ENCODE measurements around the gene KLHL35. TPM values are rescaled to one million over a fixed set of nuclear protein-coding genes. Genes with fewer than 3 reads are reported as not detected.

KLHL35 gene
- total RNA-seq, 6 donors from 2014 or later: 3.5 to 7.3 (median 4.3) TPM

- H3K27me3 ChIP-seq: no peaks in the 10 kb centered on the region
- ATAC-seq (ENCODE audit: low FRiP score in 2 of 2) (no peak), DNase-seq (peak in 1 of 2 donors; percentile 77)
- H3K36me3 ChIP-seq: no peaks in the 10 kb centered on the region
- 85 to 87% methylated on average over 7 of the region's 7 CpGs for WGBS, 2 donors
- no peak overlapping the region for H3K4me3 ChIP-seq
- H3K9me3 ChIP-seq: no peaks in the 10 kb centered on the region
- no peak for TF ChIP-seq POLR2AphosphoS5 (IDR thresholded peaks at IDR 0.05)
- no peak for TF ChIP-seq POLR2A (IDR thresholded peaks at IDR 0.05)
- TF ChIP-seq CTCF (IDR thresholded peaks at IDR 0.05): no peak
- no peak for TF ChIP-seq EP300 (IDR thresholded peaks at IDR 0.05)
- peaks cover 6 to 14% (median 12%) of the 10 kb centered on the region in 4 donors for H3K4me1 ChIP-seq
- no peak overlapping the region for H3K27ac ChIP-seq
Measured at GRCh38 chr11:75389925-75390324, 43.1 kb downstream of the KLHL35 start.

GRCh38 chr11:75389276-75389605, 43.8 kb downstream of the KLHL35 start:
- ATAC-seq (ENCODE audit: low FRiP score in 2 of 2) (no peak), DNase-seq (no peak)
- TF ChIP-seq POLR2AphosphoS5 (IDR thresholded peaks at IDR 0.05) (no peak), POLR2A (IDR thresholded peaks at IDR 0.05) (no peak), CTCF (IDR thresholded peaks at IDR 0.05) (no peak), EP300 (IDR thresholded peaks at IDR 0.05) (no peak)
- H3K36me3 ChIP-seq: no peaks in the 10 kb centered on the region
- H3K4me3 ChIP-seq: no peak overlapping the region
- no peaks in the 10 kb centered on the region for H3K27me3 ChIP-seq
- H3K27ac ChIP-seq: no peak overlapping the region
- 70 to 75% methylated on average over 11 of the region's 11 CpGs for WGBS, 2 donors
- H3K4me1 ChIP-seq: peaks cover 7 to 19% (median 15%) of the 10 kb centered on the region in 4 donors
- H3K9me3 ChIP-seq: no peaks in the 10 kb centered on the region

- no peaks in the 10 kb centered on the region for H3K27me3 ChIP-seq
- ATAC-seq (ENCODE audit: low FRiP score in 2 of 2): peak; percentile 77 to 89
- peak in 1 of 2 donors; percentile 72 for DNase-seq
- H3K4me3 ChIP-seq: no peak overlapping the region
- TF ChIP-seq POLR2AphosphoS5 (IDR thresholded peaks at IDR 0.05): no peak
- peak; percentile 65 to 80 (median 77) for TF ChIP-seq CTCF (IDR thresholded peaks at IDR 0.05)
- TF ChIP-seq EP300 (IDR thresholded peaks at IDR 0.05): no peak
- no peak for TF ChIP-seq POLR2A (IDR thresholded peaks at IDR 0.05)
- 28% methylated on average over 9 of the region's 9 CpGs for WGBS, 2 donors
- H3K4me1 ChIP-seq: peaks cover 13 to 25% (median 20%) of the 10 kb centered on the region in 4 donors
- H3K27ac ChIP-seq: peak overlapping the region in 3 of 4 donors; percentile 25 to 55 (median 45)
- H3K9me3 ChIP-seq: no peaks in the 10 kb centered on the region
- H3K36me3 ChIP-seq: no peaks in the 10 kb centered on the region
Measured at GRCh38 chr11:75388386-75389275, 44.4 kb downstream of the KLHL35 start.

GRCh38 chr11:75387736-75388294, 45.2 kb downstream of the KLHL35 start:
- Histone ChIP-seq H3K4me1 (peaks cover 19 to 32% (median 24%) of the 10 kb centered on the region in 4 donors), H3K27ac (peak overlapping the region in 1 of 4 donors; percentile 45), H3K27me3 (no peaks in the 10 kb centered on the region), H3K9me3 (no peaks in the 10 kb centered on the region), H3K4me3 (no peak overlapping the region), H3K36me3 (no peaks in the 10 kb centered on the region)
- 69 to 80% methylated on average over 3 of the region's 3 CpGs for WGBS, 2 donors
- ATAC-seq (ENCODE audit: low FRiP score in 2 of 2): no peak
- DNase-seq: no peak
- TF ChIP-seq CTCF (IDR thresholded peaks at IDR 0.05) (no peak), EP300 (IDR thresholded peaks at IDR 0.05) (no peak), POLR2A (IDR thresholded peaks at IDR 0.05) (no peak), POLR2AphosphoS5 (IDR thresholded peaks at IDR 0.05) (no peak)
